ENCODE data around the gene NAGA. TPM values are rescaled to one million over a fixed set of nuclear protein-coding genes. Genes with fewer than 3 reads are reported as not detected.

Gene NAGA
- total and polyA plus RNA-seq, 9 donors = 17.6 to 34.3 (median 19.6) TPM

DNA sequence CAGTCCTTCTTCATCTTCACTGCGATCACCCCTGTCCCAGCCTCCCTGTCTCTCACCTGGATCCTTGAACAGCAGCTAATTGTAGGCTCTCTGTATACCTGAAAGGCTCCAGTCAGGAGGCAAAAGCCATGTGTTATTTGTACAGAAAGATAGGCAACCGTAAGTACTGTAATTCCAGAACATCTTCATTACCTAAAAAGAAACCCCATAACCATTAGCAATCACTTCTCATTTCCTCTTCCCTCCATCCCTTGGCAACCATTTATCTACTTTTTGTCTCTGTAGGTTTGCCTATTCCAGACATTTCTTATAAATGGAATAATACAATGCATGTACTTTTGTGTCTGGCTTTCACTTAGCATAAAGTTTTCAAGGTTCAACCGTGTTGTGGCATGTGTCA is 17.8 kb downstream of the NAGA start:
- TF ChIP-seq POLR2A (IDR thresholded peaks at IDR 0.05) (no peak), EP300 (IDR thresholded peaks at IDR 0.05) (no peak)
- TF ChIP-seq, protein P1, sequence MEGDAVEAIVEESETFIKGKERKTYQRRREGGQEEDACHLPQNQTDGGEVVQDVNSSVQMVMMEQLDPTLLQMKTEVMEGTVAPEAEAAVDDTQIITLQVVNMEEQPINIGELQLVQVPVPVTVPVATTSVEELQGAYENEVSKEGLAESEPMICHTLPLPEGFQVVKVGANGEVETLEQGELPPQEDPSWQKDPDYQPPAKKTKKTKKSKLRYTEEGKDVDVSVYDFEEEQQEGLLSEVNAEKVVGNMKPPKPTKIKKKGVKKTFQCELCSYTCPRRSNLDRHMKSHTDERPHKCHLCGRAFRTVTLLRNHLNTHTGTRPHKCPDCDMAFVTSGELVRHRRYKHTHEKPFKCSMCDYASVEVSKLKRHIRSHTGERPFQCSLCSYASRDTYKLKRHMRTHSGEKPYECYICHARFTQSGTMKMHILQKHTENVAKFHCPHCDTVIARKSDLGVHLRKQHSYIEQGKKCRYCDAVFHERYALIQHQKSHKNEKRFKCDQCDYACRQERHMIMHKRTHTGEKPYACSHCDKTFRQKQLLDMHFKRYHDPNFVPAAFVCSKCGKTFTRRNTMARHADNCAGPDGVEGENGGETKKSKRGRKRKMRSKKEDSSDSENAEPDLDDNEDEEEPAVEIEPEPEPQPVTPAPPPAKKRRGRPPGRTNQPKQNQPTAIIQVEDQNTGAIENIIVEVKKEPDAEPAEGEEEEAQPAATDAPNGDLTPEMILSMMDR (IDR thresholded peaks at IDR 0.05) = no peak
- H3K36me3 ChIP-seq = no peaks in the 10 kb centered on the region
- no peak for DNase-seq
- H3K4me1 ChIP-seq (ENCODE audit: insufficient read depth) = no peaks in the 10 kb centered on the region
- 82 to 87% (median 84%) methylated on average over 3 of the region's 3 CpGs for WGBS, 3 donors
- H3K4me3 ChIP-seq = no peak overlapping the region
- intact Hi-C loops (cut with DNase I) = no loop called here
- H3K27me3 ChIP-seq = no peaks in the 10 kb centered on the region
- H3K9me3 ChIP-seq = no peaks in the 10 kb centered on the region
- no peak overlapping the region for H3K27ac ChIP-seq

DNA sequence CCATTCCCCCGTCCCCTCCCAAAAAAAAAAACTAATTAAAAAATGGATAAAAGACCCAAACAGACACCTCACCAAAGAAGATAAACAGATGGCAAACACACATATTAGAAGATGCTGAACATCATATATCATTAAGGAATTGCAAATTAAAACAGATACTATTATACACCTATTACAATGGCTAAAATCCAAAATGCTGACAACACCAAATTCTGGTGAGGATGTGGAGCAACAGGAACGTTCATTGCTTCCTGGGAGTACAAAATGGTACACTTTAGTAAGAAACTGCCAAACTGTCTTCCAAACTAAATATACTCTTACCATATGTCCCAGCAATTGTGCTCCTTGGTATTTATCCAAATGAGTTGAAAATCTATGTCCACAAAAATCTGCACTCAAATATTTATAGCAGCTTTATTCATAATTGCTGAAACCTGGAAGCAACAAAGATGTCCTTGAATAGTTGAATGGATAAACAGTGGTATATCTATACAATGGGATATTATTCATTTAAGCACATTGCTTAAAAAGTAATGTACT is 19.9 kb downstream of the NAGA start:
- Histone ChIP-seq H3K36me3 (no peaks in the 10 kb centered on the region), H3K4me1 (ENCODE audit: insufficient read depth) (no peaks in the 10 kb centered on the region), H3K27me3 (no peaks in the 10 kb centered on the region), H3K4me3 (no peak overlapping the region), H3K9me3 (no peaks in the 10 kb centered on the region), H3K27ac (no peak overlapping the region)
- no peak for TF ChIP-seq EP300 (IDR thresholded peaks at IDR 0.05)
- TF ChIP-seq, protein P1 (IDR thresholded peaks at IDR 0.05) = no peak
- no peak for TF ChIP-seq POLR2A (IDR thresholded peaks at IDR 0.05)
- intact Hi-C loops (cut with DNase I) = no loop called here
- no peak for DNase-seq
- WGBS, 3 donors = 54 to 61% (median 57%) methylated on average over 2 of the region's 2 CpGs

DNA sequence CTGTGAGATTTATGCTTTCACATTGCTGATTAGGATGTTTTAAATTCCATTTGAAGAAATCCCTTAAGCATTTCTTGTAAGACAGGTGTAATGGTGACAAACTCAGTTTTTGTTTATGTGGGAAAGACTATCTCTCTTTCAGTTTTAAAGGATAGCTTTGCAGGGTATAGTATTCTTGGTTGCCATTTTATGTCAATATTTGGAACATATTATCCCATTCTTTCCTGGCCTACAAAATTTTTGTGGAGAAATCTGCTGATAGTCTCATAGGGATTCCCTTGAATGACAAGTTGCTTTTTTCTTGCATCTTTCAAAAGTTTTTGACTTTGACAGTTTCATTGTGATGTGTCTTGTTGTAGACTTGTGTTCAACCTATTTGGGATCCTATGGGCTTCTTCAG is 28.8 kb downstream of the NAGA start:
- no peak for DNase-seq
- H3K9me3 ChIP-seq = no peaks in the 10 kb centered on the region
- no peak overlapping the region for H3K4me3 ChIP-seq
- H3K36me3 ChIP-seq = no peaks in the 10 kb centered on the region
- TF ChIP-seq EP300 (IDR thresholded peaks at IDR 0.05) (no peak), POLR2A (IDR thresholded peaks at IDR 0.05) (no peak)
- TF ChIP-seq, protein P1 (IDR thresholded peaks at IDR 0.05) = no peak
- H3K27me3 ChIP-seq = no peaks in the 10 kb centered on the region
- intact Hi-C loops (cut with DNase I) = no loop called here
- H3K4me1 ChIP-seq (ENCODE audit: insufficient read depth) = no peaks in the 10 kb centered on the region
- H3K27ac ChIP-seq = no peak overlapping the region

DNA sequence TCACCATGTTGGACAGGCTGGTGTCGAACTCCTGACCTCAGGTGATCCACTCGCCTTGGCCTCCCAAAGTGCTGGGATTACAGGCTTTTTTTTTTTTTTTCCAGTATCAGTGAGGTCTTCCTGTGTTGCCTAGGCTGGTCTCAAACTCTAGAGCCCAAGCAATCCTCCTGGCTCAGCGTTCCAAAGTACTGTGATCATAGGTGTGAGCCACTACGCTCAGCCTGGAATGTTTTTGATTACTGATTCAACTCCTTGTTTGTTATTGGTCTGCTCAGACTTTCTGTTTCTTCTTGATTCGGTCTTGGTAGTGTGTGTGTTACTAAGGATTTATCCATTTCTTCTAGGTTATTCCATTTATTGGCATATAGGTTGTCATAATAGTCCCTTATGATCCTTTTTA is 31.3 kb downstream of the NAGA start:
- H3K27me3 ChIP-seq = no peaks in the 10 kb centered on the region
- intact Hi-C loops (cut with DNase I) = no loop called here
- no peak for DNase-seq
- no peak for TF ChIP-seq POLR2A (IDR thresholded peaks at IDR 0.05)
- no peak for TF ChIP-seq EP300 (IDR thresholded peaks at IDR 0.05)
- TF ChIP-seq, protein P1 (IDR thresholded peaks at IDR 0.05) = no peak
- 95 to 98% (median 96%) methylated on average over 5 of the region's 5 CpGs for WGBS, 3 donors
- H3K4me1 ChIP-seq (ENCODE audit: insufficient read depth) = no peaks in the 10 kb centered on the region
- H3K4me3 ChIP-seq = no peak overlapping the region
- H3K36me3 ChIP-seq = no peaks in the 10 kb centered on the region
- no peaks in the 10 kb centered on the region for H3K9me3 ChIP-seq
- no peak overlapping the region for H3K27ac ChIP-seq
